ENCODE measurements around the gene KCTD8. TPM values are rescaled to one million over a fixed set of nuclear protein-coding genes. Genes with fewer than 3 reads are reported as not detected.

Gene KCTD8
- total RNA-seq, 1 experiment from 2014 or later: 1.1 TPM

DNA sequence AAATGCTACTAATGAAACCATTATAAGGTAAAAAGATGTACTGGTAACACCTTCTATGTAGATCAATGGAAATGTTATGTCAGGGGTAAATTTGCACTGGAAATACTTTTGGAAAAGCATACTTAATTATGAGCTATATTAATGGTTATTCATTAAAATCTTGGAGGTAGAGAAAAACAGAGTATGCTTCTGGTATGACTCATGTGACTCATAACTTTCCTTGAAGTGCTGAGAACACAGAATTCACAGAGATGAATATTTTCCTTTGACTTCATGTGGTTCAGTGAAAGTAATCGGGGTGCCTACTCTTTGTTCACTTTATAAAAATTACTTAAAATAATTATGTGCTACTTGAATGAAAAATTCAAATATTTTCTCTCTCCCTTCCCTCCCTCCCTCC, 254.2 kb downstream of the KCTD8 start:
- Histone ChIP-seq H2BK15ac (ENCODE audit: low read depth, low read length) (no peak overlapping the region), H4K20me1 (ENCODE audit: control insufficient read depth, insufficient read depth, insufficient read length) (no peaks in the 10 kb centered on the region), H3K4me1 (ENCODE audit: insufficient read depth, low read length) (no peaks in the 10 kb centered on the region), H3K27me3 (ENCODE audit: insufficient read depth, low read length) (no peaks in the 10 kb centered on the region), H3K23me2 (ENCODE audit: insufficient read length, low read depth, low read length, poor library complexity, severe bottlenecking) (no peaks in the 10 kb centered on the region), H4K91ac (ENCODE audit: insufficient read length, low read depth, low read length) (no peak overlapping the region), H2BK12ac (ENCODE audit: insufficient read length, low read depth, low read length) (no peak overlapping the region), H3K79me1 (ENCODE audit: insufficient read depth, low read depth, low read length, poor library complexity, severe bottlenecking) (no peaks in the 10 kb centered on the region), H3K9ac (ENCODE audit: extremely low read depth, insufficient read length, low read length) (no peak overlapping the region), H3K23ac (ENCODE audit: insufficient read length, low read depth, low read length) (no peak overlapping the region), H3K9me3 (ENCODE audit: control insufficient read depth, low read depth, low read length) (no peaks in the 10 kb centered on the region), H3K14ac (ENCODE audit: insufficient read depth, low read length) (no peak overlapping the region), H2AFZ (ENCODE audit: low read length) (no peak overlapping the region), H3K27ac (ENCODE audit: insufficient read length, low read depth, low read length) (no peak overlapping the region), H2BK5ac (ENCODE audit: insufficient read length, low read length) (no peak overlapping the region), H3K4me2 (ENCODE audit: insufficient read depth, insufficient read length, low read length) (no peak overlapping the region), H3K4ac (ENCODE audit: low read depth, low read length) (no peak overlapping the region), H2BK120ac (ENCODE audit: low read depth, low read length, poor library complexity, severe bottlenecking) (no peak overlapping the region), H3K79me2 (ENCODE audit: insufficient read depth, low read length) (no peaks in the 10 kb centered on the region), H3K18ac (ENCODE audit: insufficient read length, low read depth, low read length) (no peak overlapping the region), H4K5ac (ENCODE audit: insufficient read length, low read depth, low read length) (no peak overlapping the region), H4K8ac (replicated peaks; ENCODE audit: insufficient read length, low read depth, low read length) (no peak overlapping the region), H2AK5ac (ENCODE audit: insufficient read length, low read length) (no peak overlapping the region), H3K56ac (ENCODE audit: insufficient read length, low read depth, low read length) (no peak overlapping the region), H3T11ph (ENCODE audit: low read length) (no peak overlapping the region), H2BK20ac (ENCODE audit: low read depth, low read length, poor library complexity, severe bottlenecking) (no peak overlapping the region)
- TF ChIP-seq, protein P1, sequence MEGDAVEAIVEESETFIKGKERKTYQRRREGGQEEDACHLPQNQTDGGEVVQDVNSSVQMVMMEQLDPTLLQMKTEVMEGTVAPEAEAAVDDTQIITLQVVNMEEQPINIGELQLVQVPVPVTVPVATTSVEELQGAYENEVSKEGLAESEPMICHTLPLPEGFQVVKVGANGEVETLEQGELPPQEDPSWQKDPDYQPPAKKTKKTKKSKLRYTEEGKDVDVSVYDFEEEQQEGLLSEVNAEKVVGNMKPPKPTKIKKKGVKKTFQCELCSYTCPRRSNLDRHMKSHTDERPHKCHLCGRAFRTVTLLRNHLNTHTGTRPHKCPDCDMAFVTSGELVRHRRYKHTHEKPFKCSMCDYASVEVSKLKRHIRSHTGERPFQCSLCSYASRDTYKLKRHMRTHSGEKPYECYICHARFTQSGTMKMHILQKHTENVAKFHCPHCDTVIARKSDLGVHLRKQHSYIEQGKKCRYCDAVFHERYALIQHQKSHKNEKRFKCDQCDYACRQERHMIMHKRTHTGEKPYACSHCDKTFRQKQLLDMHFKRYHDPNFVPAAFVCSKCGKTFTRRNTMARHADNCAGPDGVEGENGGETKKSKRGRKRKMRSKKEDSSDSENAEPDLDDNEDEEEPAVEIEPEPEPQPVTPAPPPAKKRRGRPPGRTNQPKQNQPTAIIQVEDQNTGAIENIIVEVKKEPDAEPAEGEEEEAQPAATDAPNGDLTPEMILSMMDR (conservative IDR thresholded peaks at IDR 0.05): no peak
- H3K36me3 Mint-ChIP-seq (ENCODE audit: insufficient read depth in 1 of 3, low read depth in 3 of 3): peaks cover 0 to 31% (median 23%) of the 10 kb centered on the region in 3 experiments
- no peak overlapping the region for H3K4me3 Mint-ChIP-seq
- peaks cover 14 to 25% of the 10 kb centered on the region in 2 experiments; a peak in 4 of 5 replicates for H3K9me3 Mint-ChIP-seq
- no peak for DNase-seq
- no peaks in the 10 kb centered on the region; the same call in 1 of the 2 replicates for H3K27me3 Mint-ChIP-seq (ENCODE audit: low read depth)
- no CpG with 5 or more reads among the region's 1 CpG for WGBS (ENCODE audit: extremely low coverage, insufficient read length, low lambda C conversion rate)
- H3K27ac Mint-ChIP-seq: no peak overlapping the region
- H3K4me1 Mint-ChIP-seq: no peaks in the 10 kb centered on the region

Measured in H9 (cell line).